Activated T-helper 17 cell treated with anti-CD3 and anti-CD28 coated beads, Interleukin-2, amount 50 U/mL, for 72 hours (primary cell): ENCODE measurements around the gene MTMR4. TPM values are rescaled to one million over a fixed set of nuclear protein-coding genes. Genes with fewer than 3 reads are reported as not detected.

Experiments used
- total RNA-seq, 2 donors: library from RNA; stranded (reverse); gene quantifications; one replicate each; pipeline ENCODE4 v1.2.3, GENCODE V29; 2022

Gene MTMR4
- total RNA-seq, 2 donors from 2014 or later: 67.1 to 72.1 TPM

Other genes with a start within 250 kb of the MTMR4 start
- 1 to 10 TPM; 1.2 to 2.0 TPM for gene MPO, start 233.7 kb downstream of the MTMR4 start, total RNA-seq
- gene TSPOAP1, start 185.8 kb downstream of the MTMR4 start, total RNA-seq: 100 to 1,000 TPM in 1 of 2 donors, 10 to 100 TPM in 1; 97.2 to 107 TPM
- 100 to 1,000 TPM; 117 to 147 TPM for gene SUPT4H1, start 162.4 kb downstream of the MTMR4 start, total RNA-seq
- gene RNF43, start 97.1 kb downstream of the MTMR4 start, total RNA-seq: under 1 TPM; 0.71 to 0.85 TPM
- 1 to 10 TPM; 1.2 to 2.6 TPM for gene HSF5, start 26.2 kb downstream of the MTMR4 start, total RNA-seq
- gene TEX14, start 177.4 kb upstream of the MTMR4 start, total RNA-seq: under 1 TPM; 0.30 to 0.32 TPM
- gene RAD51C, start 178.0 kb upstream of the MTMR4 start, total RNA-seq: 100 to 1,000 TPM in 1 of 2 donors, 10 to 100 TPM in 1; 75.3 to 112 TPM
- gene PPM1E, start 241.2 kb upstream of the MTMR4 start, total RNA-seq: under 1 TPM; 0.08 to 0.17 TPM